ENCODE measurements around the gene RPL27A. TPM values are rescaled to one million over a fixed set of nuclear protein-coding genes. Genes with fewer than 3 reads are reported as not detected.

The RPL27A gene
- total and polyA plus RNA-seq, 2 of the 8 experiments (the other 6 are each of a cell fraction or from before 2014, with no cell fraction given): 1,756 to 1,777 TPM

DNA sequence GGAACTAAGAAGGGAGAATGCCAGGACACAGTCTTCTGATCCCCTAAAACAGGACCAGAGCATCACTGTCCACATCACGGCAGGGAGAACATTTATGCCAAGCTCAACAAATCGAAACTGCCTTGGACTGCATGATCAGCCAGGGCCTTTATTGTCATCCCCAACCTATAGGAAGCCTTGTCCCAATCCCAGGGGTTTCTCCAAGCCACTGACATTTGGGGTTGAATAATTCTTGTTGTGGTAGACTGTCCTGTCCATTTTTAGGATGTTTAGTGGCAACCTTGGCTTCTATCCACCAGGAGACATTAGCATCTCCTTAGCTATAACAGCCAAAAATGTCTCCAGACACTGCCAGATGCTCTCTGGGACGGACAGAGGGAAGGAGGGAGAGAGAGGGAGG is 37.1 kb downstream of the RPL27A start:
- no peak overlapping the region for H3K4ac ChIP-seq (replicated peaks; ENCODE audit: insufficient read length, low read depth, low read length)
- H3K79me2 ChIP-seq (ENCODE audit: control insufficient read depth in 1 of 2, insufficient read depth in 2 of 2, low read length in 2 of 2): no peaks in the 10 kb centered on the region
- H3K36me3 ChIP-seq (ENCODE audit: control insufficient read depth in 2 of 4, insufficient read depth in 4 of 4, low read length in 3 of 4): peaks cover 0 to 6% (median 2%) of the 10 kb centered on the region in 4 experiments; a peak in 4 of 8 replicates
- H2BK12ac ChIP-seq (ENCODE audit: low read depth, low read length): no peak overlapping the region
- POLR2A ChIA-PET (ENCODE audit: partially characterized antibody): interaction anchor here (0.6 to 4.2 kb wide), 11 partner anchors 9 to 45 kb away, joined by 3 to 24 read pairs (median 4); partner anchors contain the start of genes RPL27A and TRIM66
- H3K4me2 ChIP-seq (ENCODE audit: insufficient read depth in 1 of 2, low read depth in 2 of 2, low read length in 2 of 2): no peak overlapping the region
- 85% methylated on average over 3 of the region's 3 CpGs; no CpG with 5 or more reads in 1 of the 2 experiments for WGBS, 2 experiments (ENCODE audit: extremely low coverage in 1 of 2, insufficient coverage in 1 of 2, insufficient read length in 1 of 2, insufficient replicate concordance in 2 of 2, low coverage in 1 of 2, low lambda C conversion rate in 2 of 2, missing lambda C conversion rate in 1 of 2)
- H3K18ac ChIP-seq (ENCODE audit: extremely low read depth, low read length): no peak overlapping the region
- H3K9ac ChIP-seq (replicated peaks in 1 of 4; ENCODE audit: extremely low read depth in 1 of 4, low read depth in 3 of 4, low read length in 3 of 4): no peak overlapping the region
- H2BK5ac ChIP-seq (ENCODE audit: low read depth, low read length): no peak overlapping the region
- no peaks in the 10 kb centered on the region for H3K23me2 ChIP-seq (ENCODE audit: low read depth, low read length)
- no peak overlapping the region for H4K5ac ChIP-seq (ENCODE audit: insufficient read length, low read depth, low read length)
- H4K8ac ChIP-seq (ENCODE audit: extremely low read depth, insufficient read depth, low read length): no peak overlapping the region
- H2BK20ac ChIP-seq (ENCODE audit: low read length): no peak overlapping the region
- CTCF ChIA-PET (ENCODE audit: partially characterized antibody): interaction anchor here (0.9 to 2.5 kb wide), 8 partner anchors 10 to 500 kb away, joined by 3 to 9 read pairs (median 4); no protein-coding TSS in a partner anchor
- FAIRE-seq (no peak), DNase-seq (ENCODE audit: low read depth in 1 of 2, low spot score in 2 of 2) (no peak)
- no peak overlapping the region for H3K4me3 ChIP-seq (ENCODE audit: extremely low read depth in 1 of 4, insufficient read depth in 2 of 4, low read depth in 3 of 4, low read length in 4 of 4)
- H2BK15ac ChIP-seq (ENCODE audit: low read length): no peak overlapping the region
- H3K9me3 ChIP-seq (ENCODE audit: insufficient read depth in 2 of 2, low read depth in 1 of 2, low read length in 1 of 2): no peaks in the 10 kb centered on the region
- no peaks in the 10 kb centered on the region for H3K27me3 ChIP-seq (replicated peaks in 1 of 4; ENCODE audit: control insufficient read depth in 3 of 4, extremely low read depth in 1 of 4, insufficient read depth in 3 of 4, low read length in 3 of 4)
- no peak overlapping the region for H4K91ac ChIP-seq (replicated peaks; ENCODE audit: insufficient read length, low read length)
- no peak overlapping the region for H3K56ac ChIP-seq (replicated peaks; ENCODE audit: insufficient read length, low read depth, low read length)
- H3K23ac ChIP-seq (ENCODE audit: insufficient read length): no peak overlapping the region
- no peak overlapping the region for H2AFZ ChIP-seq (ENCODE audit: low read length)
- no peak overlapping the region for H3K14ac ChIP-seq (ENCODE audit: insufficient read length)
- no peak overlapping the region for H2BK120ac ChIP-seq (replicated peaks; ENCODE audit: low read depth, low read length)
- peaks cover 0 to 17% (median 11%) of the 10 kb centered on the region in 4 experiments; a peak in 4 of 7 replicates for H3K4me1 ChIP-seq (replicated peaks in 1 of 4; ENCODE audit: control insufficient read depth in 3 of 4, insufficient read depth in 4 of 4, low read length in 3 of 4)
- no peak overlapping the region for H2AK5ac ChIP-seq (ENCODE audit: low read depth, low read length)
- H3K27ac ChIP-seq (ENCODE audit: low read depth, low read length): no peak overlapping the region
- H3K79me1 ChIP-seq (ENCODE audit: low read depth, low read length): peaks cover 3% of the 10 kb centered on the region; the same call in 1 of the 2 replicates
- no peaks in the 10 kb centered on the region for H4K20me1 ChIP-seq (replicated peaks in 1 of 2; ENCODE audit: control insufficient read depth in 1 of 2, insufficient read depth in 2 of 2, low read length in 2 of 2)
- TF ChIP-seq POLR2A (IDR thresholded peaks at IDR 0.05; ENCODE audit: control extremely low read depth in 1 of 2, low read depth in 2 of 2, low read length in 2 of 2) (no peak), CBX5 (IDR thresholded peaks at IDR 0.05; ENCODE audit: low read depth, low read length) (no peak), RFX5 (IDR thresholded peaks at IDR 0.05; ENCODE audit: borderline replicate concordance, low read depth, low read length) (no peak), BRCA1 (IDR thresholded peaks at IDR 0.05; ENCODE audit: low read depth, low read length) (no peak), SUZ12 (IDR thresholded peaks at IDR 0.05; ENCODE audit: low read length) (no peak), CTBP2 (IDR thresholded peaks at IDR 0.05; ENCODE audit: borderline replicate concordance, insufficient read depth, insufficient read length, low read length) (no peak), SP2 (IDR thresholded peaks at IDR 0.05; ENCODE audit: low read length) (no peak), KDM4A (IDR thresholded peaks at IDR 0.05; ENCODE audit: low read depth, low read length, severe bottlenecking) (no peak), CHD2 (IDR thresholded peaks at IDR 0.05; ENCODE audit: low read length) (no peak), BCL11A (IDR thresholded peaks at IDR 0.05; ENCODE audit: low read depth in 2 of 2, low read length in 2 of 2) (no peak), KDM5A (IDR thresholded peaks at IDR 0.05; ENCODE audit: low read length) (no peak), SIN3A (conservative IDR thresholded peaks at IDR 0.05 in 1 of 2, IDR thresholded peaks at IDR 0.05 in 1 of 2; ENCODE audit: low read depth in 1 of 2, low read length in 2 of 2) (no peak)

All from H1 (cell line).